Parathyroid adenoma (tissue), 2 donors: ENCODE results near the gene LGALS16.
"Not testable (repeated sequence)": the region's sequence is repeated elsewhere in the genome, so short reads cannot be mapped to it uniquely, and the experiment has no call there.

Experiments
- H2AFZ ChIP-seq: fragments of 300-600 bp; sonication (generic); one replicate; pipeline ENCODE4 v1.7.0; 2017; ENCODE audit warnings: antibody characterized with exemption, mild to moderate bottlenecking
- H3K27ac ChIP-seq: fragments of 300-600 bp; sonication (generic); one replicate; pipeline ENCODE4 v1.7.0; 2017
- H3K27me3 ChIP-seq: fragments of 300-600 bp; sonication (generic); one replicate; pipeline ENCODE4 v1.7.0; 2017; ENCODE audit warnings: low read length; ENCODE audit not compliant: control insufficient read depth, insufficient read depth
- H3K36me3 ChIP-seq: fragments of 300-600 bp; sonication (generic); one replicate; pipeline ENCODE4 v1.7.0; 2017; ENCODE audit warnings: low read length; ENCODE audit not compliant: control insufficient read depth, insufficient read depth
- H3K4me1 ChIP-seq: fragments of 300-600 bp; sonication (generic); one replicate; pipeline ENCODE4 v1.7.0; 2017; ENCODE audit warnings: control low read depth
- H3K4me2 ChIP-seq: fragments of 300-600 bp; sonication (generic); one replicate; pipeline ENCODE4 v1.7.0; 2017; ENCODE audit warnings: low read length
- H3K4me3 ChIP-seq: fragments of 300-600 bp; sonication (generic); one replicate; pipeline ENCODE4 v1.7.0; 2017; ENCODE audit warnings: low read depth, low read length
- H3K79me2 ChIP-seq: fragments of 300-600 bp; sonication (generic); one replicate; pipeline ENCODE4 v1.7.0; 2017; ENCODE audit warnings: control low read depth
- H3K9ac ChIP-seq: fragments of 300-600 bp; sonication (generic); one replicate; pipeline ENCODE4 v1.7.0; 2017; ENCODE audit warnings: mild to moderate bottlenecking
- H3K9me3 ChIP-seq: fragments of 300-600 bp; sonication (generic); one replicate; pipeline ENCODE4 v1.7.0; 2017; ENCODE audit warnings: low read length; ENCODE audit not compliant: control insufficient read depth
- CTCF ChIP-seq: fragments of 300-600 bp; sonication (generic); IDR thresholded peaks from one replicate; pipeline ENCODE4 v1.7.0; 2017; ENCODE audit warnings: antibody characterized with exemption, mild to moderate bottlenecking
- donor health status: primary hyperparathyroidism.

The LGALS16 gene

GRCh38 chr19:39679791-39680168, 24.1 kb downstream of the LGALS16 start:
- H3K36me3 ChIP-seq = no peaks in the 10 kb centered on the region
- H3K4me2 ChIP-seq = no peak overlapping the region
- no peaks in the 10 kb centered on the region for H3K9me3 ChIP-seq
- H3K79me2 ChIP-seq = no peaks in the 10 kb centered on the region
- peaks cover 21% of the 10 kb centered on the region for H3K4me1 ChIP-seq
- H3K27me3 ChIP-seq = no peaks in the 10 kb centered on the region
- H3K9ac ChIP-seq = no peak overlapping the region
- no peak for TF ChIP-seq CTCF
- no peak overlapping the region for H3K4me3 ChIP-seq
- H3K27ac ChIP-seq = no peak overlapping the region
- H2AFZ ChIP-seq = no peak overlapping the region

- no peaks in the 10 kb centered on the region for H3K79me2 ChIP-seq
- H3K9ac ChIP-seq = no peak overlapping the region
- H3K27ac ChIP-seq = no peak overlapping the region
- H3K27me3 ChIP-seq = no peaks in the 10 kb centered on the region
- no peaks in the 10 kb centered on the region for H3K36me3 ChIP-seq
- no peak overlapping the region for H3K4me3 ChIP-seq
- no peak overlapping the region for H2AFZ ChIP-seq
- peaks cover 21% of the 10 kb centered on the region for H3K4me1 ChIP-seq
- H3K4me2 ChIP-seq = no peak overlapping the region
- TF ChIP-seq CTCF = no peak
- no peaks in the 10 kb centered on the region for H3K9me3 ChIP-seq
Measured at GRCh38 chr19:39680593-39680992, 24.9 kb downstream of the LGALS16 start.

GRCh38 chr19:39681416-39681815, 25.7 kb downstream of the LGALS16 start:
- H3K79me2 ChIP-seq = no peaks in the 10 kb centered on the region
- H3K27ac ChIP-seq = no peak overlapping the region
- H3K9ac ChIP-seq = no peak overlapping the region
- H3K4me2 ChIP-seq = no peak overlapping the region
- H3K9me3 ChIP-seq = no peaks in the 10 kb centered on the region
- peaks cover 21% of the 10 kb centered on the region for H3K4me1 ChIP-seq
- H3K36me3 ChIP-seq = no peaks in the 10 kb centered on the region
- TF ChIP-seq CTCF = no peak
- no peaks in the 10 kb centered on the region for H3K27me3 ChIP-seq
- H3K4me3 ChIP-seq = no peak overlapping the region
- no peak overlapping the region for H2AFZ ChIP-seq

GRCh38 chr19:39684267-39684666, 28.6 kb downstream of the LGALS16 start:
- H3K4me3 ChIP-seq = no peak overlapping the region
- no peaks in the 10 kb centered on the region for H3K79me2 ChIP-seq
- TF ChIP-seq CTCF = no peak
- no peak overlapping the region for H3K9ac ChIP-seq
- no peak overlapping the region for H2AFZ ChIP-seq
- H3K36me3 ChIP-seq = no peaks in the 10 kb centered on the region
- H3K4me1 ChIP-seq = peaks cover 2% of the 10 kb centered on the region
- H3K27me3 ChIP-seq = no peaks in the 10 kb centered on the region
- no peak overlapping the region for H3K4me2 ChIP-seq
- no peaks in the 10 kb centered on the region for H3K9me3 ChIP-seq
- no peak overlapping the region for H3K27ac ChIP-seq

GRCh38 chr19:39686739-39687138, 31.0 kb downstream of the LGALS16 start:
- Histone ChIP-seq H3K79me2 (no peaks in the 10 kb centered on the region), H3K4me3 (no peak overlapping the region), H3K9ac (no peak overlapping the region), H3K4me1 (no peaks in the 10 kb centered on the region), H3K4me2 (no peak overlapping the region), H3K27ac (no peak overlapping the region), H2AFZ (no peak overlapping the region), H3K9me3 (no peaks in the 10 kb centered on the region), H3K27me3 (no peaks in the 10 kb centered on the region), H3K36me3 (no peaks in the 10 kb centered on the region)
- no peak for TF ChIP-seq CTCF

- not testable (repeated sequence) for H3K79me2 ChIP-seq
Measured at GRCh38 chr19:39688637-39689036, 32.9 kb downstream of the LGALS16 start.

More at GRCh38 chr19:39688637-39689036, 32.9 kb downstream of the LGALS16 start:
- not testable (repeated sequence) for H3K27me3 ChIP-seq, H3K9me3 ChIP-seq, H2AFZ ChIP-seq, H3K4me1 ChIP-seq, H3K9ac ChIP-seq, H3K4me3 ChIP-seq, H3K4me2 ChIP-seq, H3K36me3 ChIP-seq, H3K27ac ChIP-seq
